GM12873 (cell line): Measurements from ENCODE around the gene DOLK.

Experiments
- CTCF ChIP-seq: IDR thresholded peaks from 2 replicates; pipeline ENCODE4 v1.5.1; 2012; ENCODE audit warnings: low read depth, mild to moderate bottlenecking, moderate library complexity, low read length, control low read depth; ENCODE audit not compliant: insufficient read depth; ENCODE audit errors: missing control alignments

DOLK gene

DNA sequence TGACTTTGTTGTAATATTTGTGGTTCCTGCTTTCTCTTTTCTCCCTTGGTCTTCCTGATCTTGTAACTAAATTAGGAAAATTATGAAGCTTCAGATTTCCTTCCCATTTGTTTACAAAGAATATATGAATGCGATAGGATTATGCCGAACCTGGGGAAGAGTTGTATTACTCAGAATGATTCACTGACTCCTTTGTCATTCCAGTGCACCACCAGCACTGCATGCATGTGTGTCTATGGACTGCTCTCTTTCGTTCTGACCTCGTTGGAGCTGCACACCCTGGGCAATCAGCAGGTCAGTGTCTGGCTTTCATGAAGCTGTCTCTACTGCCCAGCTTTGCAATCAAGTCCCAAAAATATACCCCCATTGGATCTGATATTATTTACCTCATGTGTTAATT lies 25.6 kb upstream of the DOLK start:
- TF ChIP-seq CTCF = no peak

- no peak for TF ChIP-seq CTCF
These were observed 22.1 kb upstream of the DOLK start for GRCh38 chr9:128969491-128969890.

- no peak for TF ChIP-seq CTCF
These were observed 201 bp downstream of the DOLK start for GRCh38 chr9:128947277-128947526.

- TF ChIP-seq CTCF = no peak
These were observed 679 bp downstream of the DOLK start for GRCh38 chr9:128946571-128947276.

DNA sequence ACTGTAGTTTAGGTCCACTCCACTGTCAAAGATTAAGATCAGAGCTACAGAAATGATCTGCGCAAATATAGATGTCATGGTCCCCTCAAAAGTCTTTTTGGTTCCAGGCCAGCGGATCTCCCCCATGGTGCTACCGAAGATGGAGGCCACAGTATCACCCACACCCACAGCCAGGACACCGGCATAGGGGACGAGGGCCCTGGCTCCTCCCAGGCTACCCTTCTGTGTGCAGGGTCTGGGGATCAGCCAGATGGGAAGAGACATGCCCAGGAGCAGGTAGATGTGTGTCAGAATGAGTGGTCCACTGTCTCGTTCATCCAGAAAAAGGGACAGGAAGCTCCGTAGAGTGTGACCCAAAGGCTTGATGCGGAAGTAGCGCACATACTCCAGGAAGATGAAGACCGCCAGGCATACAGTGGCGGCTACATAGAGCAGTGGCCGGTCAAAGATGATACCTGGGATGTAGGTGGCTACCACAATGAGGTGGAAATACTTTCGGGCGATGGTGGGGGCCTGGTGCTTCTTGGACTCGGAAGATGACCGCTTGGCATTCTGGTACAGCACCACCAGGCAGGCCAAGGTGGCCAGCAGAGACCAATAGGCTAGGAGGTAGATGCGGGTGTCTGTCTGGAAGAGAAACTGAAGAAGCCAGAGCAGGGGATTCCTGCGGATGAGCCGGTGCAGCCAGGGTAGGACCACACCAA lies 1.5 kb downstream of the DOLK start:
- no peak for TF ChIP-seq CTCF

DNA sequence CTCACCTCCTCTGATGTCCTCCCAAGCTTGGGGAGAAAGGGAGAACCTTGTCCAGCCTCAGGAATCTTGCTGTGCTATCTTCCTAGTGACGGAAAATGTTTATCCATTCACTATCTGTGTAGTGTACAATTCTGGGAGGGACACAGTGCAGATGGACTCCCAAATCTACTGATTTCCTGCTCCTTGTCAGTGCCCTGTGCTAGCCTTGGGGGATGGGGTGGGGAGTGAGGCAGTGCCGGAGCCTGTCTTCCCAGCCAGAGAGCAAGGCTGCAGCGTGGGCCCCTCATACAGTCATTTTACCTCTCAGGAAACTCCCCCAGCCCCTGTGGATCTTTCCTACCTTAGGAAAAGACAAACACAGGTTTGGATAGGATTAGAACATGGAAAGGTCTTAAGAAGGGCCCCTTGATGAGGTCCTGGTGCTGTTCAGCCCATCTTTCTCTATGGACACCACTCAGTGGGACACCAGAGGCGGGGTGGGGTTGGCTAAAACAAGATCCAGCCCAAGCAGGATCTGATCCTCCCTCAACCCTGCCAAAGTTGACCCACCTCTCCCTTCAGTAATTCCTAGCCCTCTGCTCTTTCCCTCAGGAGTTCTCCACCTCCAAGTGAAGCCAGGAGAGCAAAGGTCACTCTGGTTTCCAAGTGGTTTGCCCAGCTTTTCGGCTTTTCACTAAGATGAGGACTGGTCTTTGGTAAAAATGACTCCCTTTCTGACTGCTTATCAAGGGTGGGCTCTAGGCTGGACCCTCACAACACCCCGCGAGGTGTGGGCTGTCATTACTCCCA lies 3.4 kb downstream of the DOLK start:
- TF ChIP-seq CTCF = no peak

GRCh38 chr9:128940946-128941755 lies 6.3 kb downstream of the DOLK start:
- no peak for TF ChIP-seq CTCF
